ENCODE results near the gene DRD2.
A peak's percentile ranks its signal among the peaks of the same experiment; 100 is the strongest.
"Not testable (repeated sequence)": the region's sequence is repeated elsewhere in the genome, so short reads cannot be mapped to it uniquely, and the experiment has no call there.

Gene DRD2

GRCh38 chr11:113475160-113475761 is at the start of gene DRD2:
Gene DRD2, minus strand, starts transcription at chr11:113475398. Its CDS starts 50,747 bp downstream, at chr11:113424651.
- no peak for DNase-seq

GRCh38 chr11:113523906-113524305 is 48.7 kb upstream of the DRD2 start:
- not testable (repeated sequence) for DNase-seq

GRCh38 chr11:113521737-113522517 is 46.7 kb upstream of the DRD2 start:
- DNase-seq, result no peak

- DNase-seq, result peak; percentile 15
Observed at GRCh38 chr11:113519989-113520613, 44.9 kb upstream of the DRD2 start.

GRCh38 chr11:113518716-113519495 is 43.7 kb upstream of the DRD2 start:
- no peak for DNase-seq

- no peak for DNase-seq
Observed at GRCh38 chr11:113517361-113517760, 42.2 kb upstream of the DRD2 start.

GRCh38 chr11:113514856-113515255 is 39.7 kb upstream of the DRD2 start:
- DNase-seq, result no peak

- no peak for DNase-seq
Observed at GRCh38 chr11:113507341-113507740, 32.1 kb upstream of the DRD2 start.

GRCh38 chr11:113506893-113507292 is 31.7 kb upstream of the DRD2 start:
- no peak for DNase-seq

- no peak for DNase-seq
Observed at GRCh38 chr11:113506461-113506860, 31.3 kb upstream of the DRD2 start.

- no peak for DNase-seq
Observed at GRCh38 chr11:113505541-113506375, 30.6 kb upstream of the DRD2 start.

- no peak for DNase-seq
Observed at GRCh38 chr11:113505046-113505445, 29.8 kb upstream of the DRD2 start.

GRCh38 chr11:113504586-113504985 is 29.4 kb upstream of the DRD2 start:
- no peak for DNase-seq

- no peak for DNase-seq
Observed at GRCh38 chr11:113504071-113504470, 28.9 kb upstream of the DRD2 start.

- no peak for DNase-seq
Observed at GRCh38 chr11:113497066-113497910, 22.1 kb upstream of the DRD2 start.

GRCh38 chr11:113496026-113496651 is 20.9 kb upstream of the DRD2 start:
- DNase-seq, result no peak

GRCh38 chr11:113494021-113494420 is 18.8 kb upstream of the DRD2 start:
- no peak for DNase-seq

- DNase-seq, result no peak
Observed at GRCh38 chr11:113493206-113493605, 18.0 kb upstream of the DRD2 start.

- DNase-seq, result no peak
Observed at GRCh38 chr11:113488931-113489351, 13.7 kb upstream of the DRD2 start.

GRCh38 chr11:113487622-113488021 is 12.4 kb upstream of the DRD2 start:
- DNase-seq, result no peak

GRCh38 chr11:113484223-113484622 is 9.0 kb upstream of the DRD2 start:
- DNase-seq, result no peak
